SHP77 treated with DMSO at 0.1 percent for 48 hours (cell line): ENCODE data around the gene APCDD1.
"Not testable (repeated sequence)": the region's sequence is repeated elsewhere in the genome, so short reads cannot be mapped to it uniquely, and the experiment has no call there.

Experiments used
- DNase-seq: peaks from one replicate; lab custom pipeline; 2025; lab: John Stamatoyannopoulos, UW

The APCDD1 gene

GRCh38 chr18:10462597-10462996, 8.2 kb downstream of the APCDD1 start:
- no peak for DNase-seq

- no peak for DNase-seq
Observed at GRCh38 chr18:10463096-10463495, 8.7 kb downstream of the APCDD1 start.

- DNase-seq = no peak
Observed at GRCh38 chr18:10463741-10464140, 9.3 kb downstream of the APCDD1 start.

- not testable (repeated sequence) for DNase-seq
Observed at GRCh38 chr18:10464161-10464648, 9.8 kb downstream of the APCDD1 start.

- DNase-seq = no peak
Observed at GRCh38 chr18:10465174-10465939, 10.9 kb downstream of the APCDD1 start.

GRCh38 chr18:10470429-10470828, 16.0 kb downstream of the APCDD1 start:
- DNase-seq = no peak

- DNase-seq = no peak
Observed at GRCh38 chr18:10471574-10471973, 17.1 kb downstream of the APCDD1 start.

GRCh38 chr18:10473132-10473531, 18.7 kb downstream of the APCDD1 start:
- DNase-seq = no peak

- no peak for DNase-seq
Observed at GRCh38 chr18:10474309-10474708, 19.9 kb downstream of the APCDD1 start.

GRCh38 chr18:10475276-10475653, 20.8 kb downstream of the APCDD1 start:
- no peak for DNase-seq

GRCh38 chr18:10475654-10476291, 21.3 kb downstream of the APCDD1 start:
- DNase-seq = no peak

GRCh38 chr18:10476338-10476791, 21.9 kb downstream of the APCDD1 start:
- DNase-seq = no peak

GRCh38 chr18:10477121-10477862, 22.9 kb downstream of the APCDD1 start:
- no peak for DNase-seq

- no peak for DNase-seq
Observed at GRCh38 chr18:10477863-10478260, 23.4 kb downstream of the APCDD1 start.

GRCh38 chr18:10481831-10482230, 27.4 kb downstream of the APCDD1 start:
- DNase-seq = no peak

GRCh38 chr18:10482363-10482984, 28.0 kb downstream of the APCDD1 start:
- DNase-seq = no peak

- DNase-seq = no peak
Observed at GRCh38 chr18:10482985-10483949, 28.8 kb downstream of the APCDD1 start.

GRCh38 chr18:10485475-10485874, 31.0 kb downstream of the APCDD1 start:
- DNase-seq = no peak

- no peak for DNase-seq
Observed at GRCh38 chr18:10486362-10486761, 31.9 kb downstream of the APCDD1 start.

- DNase-seq = no peak
Observed at GRCh38 chr18:10487154-10487553, 32.7 kb downstream of the APCDD1 start.

- DNase-seq = no peak
Observed at GRCh38 chr18:10488017-10488416, 33.6 kb downstream of the APCDD1 start.
